Measurements from ENCODE around the gene GPR39. TPM values are rescaled to one million over a fixed set of nuclear protein-coding genes. Genes with fewer than 3 reads are reported as not detected.

GPR39 gene
- total RNA-seq, 4 donors from 2014 or later = 0.21 to 1.8 (median 0.22) TPM; not detected in 1

DNA sequence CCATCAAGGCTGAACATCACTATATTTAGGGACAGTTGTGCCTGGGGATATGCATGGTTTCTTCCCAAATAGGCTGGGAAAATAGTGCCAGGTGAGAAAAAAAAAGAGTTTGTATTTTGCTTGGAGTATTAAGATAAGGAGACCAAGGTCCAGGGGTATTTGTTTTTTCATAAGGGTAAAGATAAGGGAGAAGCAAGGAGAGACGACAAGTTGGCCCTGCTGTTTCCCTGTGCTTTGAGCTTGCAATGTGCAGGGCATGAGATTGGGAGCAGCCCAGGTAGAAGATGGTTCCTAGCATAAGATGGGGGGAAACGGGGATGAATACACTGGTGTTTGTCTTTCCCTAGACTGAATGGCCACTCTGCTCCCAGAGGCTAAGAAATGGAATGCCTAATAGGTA, 8.8 kb upstream of the GPR39 start:
- Histone ChIP-seq H3K36me3 (no peaks in the 10 kb centered on the region), H3K27ac (no peak overlapping the region), H3K27me3 (no peaks in the 10 kb centered on the region), H3K9me3 (no peaks in the 10 kb centered on the region), H3K4me3 (no peak overlapping the region), H3K4me1 (no peaks in the 10 kb centered on the region)
- TF ChIP-seq CTCF (IDR thresholded peaks at IDR 0.05) = no peak
- TF ChIP-seq POLR2A (IDR thresholded peaks at IDR 0.05) = no peak
- no peak for TF ChIP-seq EP300 (IDR thresholded peaks at IDR 0.05)
- DNase-seq (ENCODE audit: low spot score in 2 of 2) = no peak
- WGBS, 2 donors = 63 to 64% methylated on average over 2 of the region's 2 CpGs

DNA sequence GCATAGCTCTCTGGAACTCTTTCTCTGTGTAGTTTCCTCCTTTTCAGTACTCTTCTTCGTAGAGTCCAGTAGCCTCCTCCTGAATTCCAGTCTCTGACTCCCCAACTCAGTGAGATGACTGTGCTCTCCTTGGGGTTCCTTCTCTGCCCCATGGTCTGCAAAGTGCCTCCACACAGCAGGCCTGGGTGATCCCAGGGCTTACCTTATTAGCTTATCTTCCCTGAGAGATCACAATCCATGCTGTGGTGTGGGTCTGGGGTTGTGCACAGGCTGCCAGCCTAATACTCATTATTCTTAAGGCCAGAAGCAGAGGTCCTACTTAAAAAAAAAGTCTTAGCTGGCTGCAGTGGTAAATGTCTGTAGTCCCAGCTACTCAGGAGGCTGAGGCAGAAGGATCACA, 4.6 kb upstream of the GPR39 start:
- WGBS, 2 donors = 81% methylated on average over 1 of the region's 1 CpG
- no peaks in the 10 kb centered on the region for H3K36me3 ChIP-seq
- no peak overlapping the region for H3K27ac ChIP-seq
- H3K9me3 ChIP-seq = no peaks in the 10 kb centered on the region
- DNase-seq (ENCODE audit: low spot score in 2 of 2) = no peak
- TF ChIP-seq POLR2A (IDR thresholded peaks at IDR 0.05) = no peak
- no peak for TF ChIP-seq CTCF (IDR thresholded peaks at IDR 0.05)
- no peak for TF ChIP-seq EP300 (IDR thresholded peaks at IDR 0.05)
- peaks cover 0 to 4% of the 10 kb centered on the region in 2 donors for H3K27me3 ChIP-seq
- H3K4me3 ChIP-seq = no peak overlapping the region
- H3K4me1 ChIP-seq = peaks cover 0 to 15% (median 6%) of the 10 kb centered on the region in 4 donors

GRCh38 chr2:132414081-132414480, 2.5 kb upstream of the GPR39 start:
- TF ChIP-seq POLR2A (IDR thresholded peaks at IDR 0.05) (no peak), EP300 (IDR thresholded peaks at IDR 0.05) (no peak), CTCF (IDR thresholded peaks at IDR 0.05) (no peak)
- no peaks in the 10 kb centered on the region for H3K36me3 ChIP-seq

GRCh38 chr2:132415256-132415914, 1.2 kb upstream of the GPR39 start:
- H3K27me3 ChIP-seq = peaks cover 0 to 4% of the 10 kb centered on the region in 2 donors
- peaks cover 0 to 15% (median 6%) of the 10 kb centered on the region in 4 donors for H3K4me1 ChIP-seq
- peak overlapping the region in 1 of 4 donors; percentile 60 for H3K27ac ChIP-seq
- no peak for DNase-seq (ENCODE audit: low spot score in 2 of 2)
- no peaks in the 10 kb centered on the region for H3K9me3 ChIP-seq
- no peaks in the 10 kb centered on the region for H3K36me3 ChIP-seq
- no peak for TF ChIP-seq POLR2A (IDR thresholded peaks at IDR 0.05)
- TF ChIP-seq EP300 (IDR thresholded peaks at IDR 0.05) = no peak
- TF ChIP-seq CTCF (IDR thresholded peaks at IDR 0.05) = no peak
- H3K4me3 ChIP-seq = peak overlapping the region; percentile 23 to 64 (median 48)
- 42 to 43% methylated on average over 9 of the region's 9 CpGs for WGBS, 2 donors

More at GRCh38 chr2:132414081-132414480, 2.5 kb upstream of the GPR39 start:
- DNase-seq (ENCODE audit: low spot score in 2 of 2) = no peak
- no peaks in the 10 kb centered on the region for H3K9me3 ChIP-seq
- H3K4me3 ChIP-seq = no peak overlapping the region
- peaks cover 0 to 15% (median 6%) of the 10 kb centered on the region in 4 donors for H3K4me1 ChIP-seq
- 65 to 71% methylated on average over 6 of the region's 6 CpGs for WGBS, 2 donors
- H3K27ac ChIP-seq = no peak overlapping the region
- H3K27me3 ChIP-seq = peaks cover 0 to 4% of the 10 kb centered on the region in 2 donors

DNA sequence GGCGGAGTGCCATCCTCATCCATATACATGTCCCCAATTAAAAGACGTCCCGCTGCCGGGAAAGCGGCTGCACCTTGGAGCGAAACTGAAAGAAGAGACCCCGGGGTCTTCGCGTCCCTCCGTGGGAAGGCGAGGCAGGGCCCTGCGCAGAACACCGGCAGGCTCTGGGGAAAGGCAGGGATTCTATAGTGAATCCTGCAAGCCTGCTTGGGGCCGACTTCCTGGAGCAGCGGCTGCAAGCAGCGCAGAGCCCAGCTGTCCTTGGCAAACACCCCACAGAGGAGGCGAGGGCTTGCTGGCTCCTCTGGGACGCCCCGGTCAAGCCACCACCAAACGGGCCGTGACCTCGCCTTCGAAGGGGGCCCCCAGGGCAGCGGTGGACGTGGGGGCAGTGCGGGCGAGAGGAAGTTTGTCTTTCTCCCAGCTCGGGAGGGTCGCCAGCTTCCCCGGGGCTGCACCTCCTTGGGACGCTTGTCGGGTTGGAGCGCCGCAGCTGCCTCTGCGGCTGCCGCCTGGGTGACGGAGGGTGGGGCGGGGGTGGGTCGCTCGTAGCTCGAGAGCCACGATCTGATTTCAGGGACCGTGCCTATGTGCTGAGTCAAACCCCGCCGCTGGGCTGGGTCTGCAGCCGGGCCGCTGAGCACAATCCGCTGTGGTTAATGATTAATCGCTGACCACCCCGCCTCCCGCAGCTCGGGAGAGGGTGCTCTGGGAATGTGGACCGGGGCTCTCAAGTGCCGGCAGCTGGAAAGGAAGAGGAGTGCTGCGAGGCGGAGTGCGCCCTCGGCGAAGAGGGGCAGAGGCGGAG, 486 bp upstream of the GPR39 start:
- WGBS, 2 donors = 3 to 4% methylated on average over 28 to 42 of the region's 60 CpGs

More for the DNA sequence above, 486 bp upstream of the GPR39 start:
- Histone ChIP-seq H3K4me3 (peak overlapping the region; percentile 23 to 64 (median 48)), H3K4me1 (peaks cover 0 to 15% (median 6%) of the 10 kb centered on the region in 4 donors), H3K27ac (peak overlapping the region in 2 of 4 donors; percentile 41 to 60), H3K9me3 (no peaks in the 10 kb centered on the region), H3K36me3 (no peaks in the 10 kb centered on the region), H3K27me3 (peaks cover 0 to 4% of the 10 kb centered on the region in 2 donors)
- TF ChIP-seq CTCF (IDR thresholded peaks at IDR 0.05) (no peak), EP300 (IDR thresholded peaks at IDR 0.05) (no peak), POLR2A (IDR thresholded peaks at IDR 0.05) (no peak)
- DNase-seq (ENCODE audit: low spot score in 2 of 2) = peak in 1 of 2 donors; percentile 12

All from tibial nerve (tissue), 4 donors.